Measurements from ENCODE around the gene AQP5.

AQP5 gene

DNA sequence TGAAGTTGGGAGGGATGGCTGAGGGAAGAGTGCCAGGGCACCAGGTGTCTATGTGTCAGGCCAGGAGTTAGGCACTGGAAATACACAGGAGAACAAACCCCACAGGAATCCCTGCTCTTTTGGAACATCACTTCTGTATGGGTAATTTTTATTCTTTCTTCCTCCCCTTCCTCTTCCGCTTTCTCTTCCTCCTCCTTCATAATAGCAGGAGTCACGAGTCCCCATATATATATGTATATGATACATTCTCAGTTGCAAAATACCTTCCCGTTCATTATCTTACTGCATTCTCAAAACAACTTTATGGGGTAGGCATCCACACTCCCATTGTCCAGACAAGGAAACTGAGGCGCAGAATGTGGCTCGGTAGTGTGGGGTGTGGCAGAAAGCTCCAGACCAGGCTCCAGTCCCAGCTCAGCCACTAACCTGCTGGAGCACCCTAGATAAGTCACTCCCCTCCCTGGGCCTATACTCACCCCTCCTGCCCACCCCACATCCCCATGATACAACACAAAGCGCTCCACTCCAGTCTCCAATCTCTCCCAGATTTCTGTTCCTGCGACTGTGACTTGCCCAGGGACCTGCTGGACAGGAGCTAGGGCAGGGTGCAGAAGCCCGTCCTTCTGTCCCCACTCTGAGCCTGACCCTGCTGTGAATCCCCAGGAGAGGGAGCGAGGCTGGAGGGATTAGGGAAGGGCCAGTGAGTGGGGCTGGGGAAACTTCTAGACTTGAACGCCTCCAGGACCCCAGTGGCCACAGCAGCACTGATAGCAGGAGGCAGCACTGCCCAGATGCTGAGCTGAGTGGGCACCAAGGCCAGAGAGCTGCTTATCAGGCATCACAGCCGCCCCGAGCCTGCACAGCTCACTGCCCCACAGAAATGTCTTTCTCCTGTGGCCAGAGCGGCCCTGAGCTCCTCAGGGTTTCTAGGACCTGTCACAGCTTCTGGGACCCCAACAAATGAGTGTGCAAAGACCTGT lies 12.5 kb upstream of the AQP5 start:
- H3K36me3 ChIP-seq (replicated peaks) = no peaks in the 10 kb centered on the region
- H3K27me3 ChIP-seq (replicated peaks) = peaks cover 4% of the 10 kb centered on the region
- no peak overlapping the region for H3K27ac ChIP-seq
- TF ChIP-seq, protein P1, sequence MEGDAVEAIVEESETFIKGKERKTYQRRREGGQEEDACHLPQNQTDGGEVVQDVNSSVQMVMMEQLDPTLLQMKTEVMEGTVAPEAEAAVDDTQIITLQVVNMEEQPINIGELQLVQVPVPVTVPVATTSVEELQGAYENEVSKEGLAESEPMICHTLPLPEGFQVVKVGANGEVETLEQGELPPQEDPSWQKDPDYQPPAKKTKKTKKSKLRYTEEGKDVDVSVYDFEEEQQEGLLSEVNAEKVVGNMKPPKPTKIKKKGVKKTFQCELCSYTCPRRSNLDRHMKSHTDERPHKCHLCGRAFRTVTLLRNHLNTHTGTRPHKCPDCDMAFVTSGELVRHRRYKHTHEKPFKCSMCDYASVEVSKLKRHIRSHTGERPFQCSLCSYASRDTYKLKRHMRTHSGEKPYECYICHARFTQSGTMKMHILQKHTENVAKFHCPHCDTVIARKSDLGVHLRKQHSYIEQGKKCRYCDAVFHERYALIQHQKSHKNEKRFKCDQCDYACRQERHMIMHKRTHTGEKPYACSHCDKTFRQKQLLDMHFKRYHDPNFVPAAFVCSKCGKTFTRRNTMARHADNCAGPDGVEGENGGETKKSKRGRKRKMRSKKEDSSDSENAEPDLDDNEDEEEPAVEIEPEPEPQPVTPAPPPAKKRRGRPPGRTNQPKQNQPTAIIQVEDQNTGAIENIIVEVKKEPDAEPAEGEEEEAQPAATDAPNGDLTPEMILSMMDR (IDR thresholded peaks at IDR 0.05; ENCODE audit: low read depth, low read length, missing control alignments) = no peak
- in situ Hi-C loops (cut with HindIII; ENCODE audit: low pct_ligation_motif_present, low sequenced_read_pairs) = no loop called here
- no peak for DNase-seq
- H3K4me3 ChIP-seq (ENCODE audit: low read depth, low read length) = no peak overlapping the region

DNA sequence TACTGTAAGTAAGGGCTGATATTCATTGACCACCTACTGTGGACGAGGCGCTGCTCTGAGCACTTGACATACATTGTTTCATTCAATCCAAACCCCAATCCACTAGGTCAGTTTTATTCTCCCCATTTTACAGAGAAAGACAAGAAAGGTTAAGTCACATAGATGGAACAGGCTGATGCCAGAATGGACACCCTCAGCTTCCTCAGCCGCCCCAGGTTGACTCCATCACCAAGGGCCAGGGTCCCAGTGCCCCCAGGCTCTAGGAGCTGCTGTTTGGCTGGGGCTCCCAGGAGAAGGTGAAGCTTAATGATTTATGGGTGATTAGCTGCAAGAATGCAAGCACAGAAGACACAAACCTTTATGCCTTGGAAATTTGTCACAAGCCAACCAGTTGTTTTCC lies 11.8 kb upstream of the AQP5 start:
- DNase-seq = no peak
- TF ChIP-seq, protein P1 (IDR thresholded peaks at IDR 0.05; ENCODE audit: low read depth, low read length, missing control alignments) = no peak
- Histone ChIP-seq H3K4me3 (ENCODE audit: low read depth, low read length) (no peak overlapping the region), H3K27ac (no peak overlapping the region), H3K27me3 (replicated peaks) (peaks cover 11% of the 10 kb centered on the region), H3K36me3 (replicated peaks) (no peaks in the 10 kb centered on the region)
- in situ Hi-C loops (cut with HindIII; ENCODE audit: low pct_ligation_motif_present, low sequenced_read_pairs) = loop anchor here (25.0 kb wide), 1 partner anchor 237 kb away; no protein-coding TSS in a partner anchor

DNA sequence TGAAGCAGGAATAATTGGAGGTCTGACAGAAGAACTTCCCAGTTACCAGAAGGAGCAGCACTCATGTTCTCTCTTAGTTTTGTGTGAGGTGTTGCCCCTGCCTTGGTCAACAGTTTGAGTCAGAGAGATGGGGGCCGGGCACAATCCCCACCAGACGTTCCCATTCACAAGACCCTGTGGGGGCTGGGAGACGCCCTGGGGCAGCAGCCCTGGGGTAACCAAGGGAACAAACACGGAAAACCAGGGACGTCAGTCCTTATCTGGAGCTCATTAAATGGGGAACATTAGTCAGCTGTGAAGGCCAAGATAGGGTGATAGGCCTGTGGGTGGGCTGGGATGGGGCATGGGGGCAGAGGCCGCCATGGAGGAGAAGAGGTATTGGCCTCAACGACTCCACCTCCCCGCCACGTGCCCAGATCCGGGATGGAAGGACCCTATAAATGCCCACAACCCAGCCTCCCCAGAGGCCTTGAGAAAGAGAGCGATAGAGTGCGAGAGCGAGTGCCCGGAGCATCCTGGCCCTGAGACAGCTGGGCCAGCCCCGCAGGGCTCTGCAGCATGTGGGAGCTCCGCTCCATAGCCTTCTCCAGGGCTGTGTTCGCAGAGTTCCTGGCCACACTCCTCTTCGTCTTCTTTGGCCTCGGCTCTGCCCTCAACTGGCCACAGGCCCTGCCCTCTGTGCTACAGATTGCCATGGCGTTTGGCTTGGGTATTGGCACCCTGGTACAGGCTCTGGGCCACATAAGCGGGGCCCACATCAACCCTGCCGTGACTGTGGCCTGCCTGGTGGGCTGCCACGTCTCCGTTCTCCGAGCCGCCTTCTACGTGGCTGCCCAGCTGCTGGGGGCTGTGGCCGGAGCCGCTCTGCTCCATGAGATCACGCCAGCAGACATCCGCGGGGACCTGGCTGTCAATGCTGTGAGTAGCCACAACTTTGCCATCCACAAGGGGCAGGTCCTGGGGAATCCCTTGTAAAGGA lies 11.1 kb upstream of the AQP5 start, which contains the start of gene AQP2:
TSS of gene AQP2 (plus strand) at position 465 of the 979 bp plus-strand sequence. CDS start at position 559, 94 bp downstream.
- TF ChIP-seq, protein P1 (IDR thresholded peaks at IDR 0.05; ENCODE audit: low read depth, low read length, missing control alignments) = no peak
- no peak within 1 kb of the TSS for H3K4me3 ChIP-seq (ENCODE audit: low read depth, low read length)
- in situ Hi-C loops (cut with HindIII; ENCODE audit: low pct_ligation_motif_present, low sequenced_read_pairs) = loop anchor here (25.0 kb wide), 1 partner anchor 237 kb away; no protein-coding TSS in a partner anchor
- DNase-seq = no peak
- H3K27ac ChIP-seq = no peak within 1 kb of the TSS
- peaks cover 18% of the 10 kb centered on the region for H3K27me3 ChIP-seq (replicated peaks)
- H3K36me3 ChIP-seq (replicated peaks) = no peaks in the 10 kb centered on the region

DNA sequence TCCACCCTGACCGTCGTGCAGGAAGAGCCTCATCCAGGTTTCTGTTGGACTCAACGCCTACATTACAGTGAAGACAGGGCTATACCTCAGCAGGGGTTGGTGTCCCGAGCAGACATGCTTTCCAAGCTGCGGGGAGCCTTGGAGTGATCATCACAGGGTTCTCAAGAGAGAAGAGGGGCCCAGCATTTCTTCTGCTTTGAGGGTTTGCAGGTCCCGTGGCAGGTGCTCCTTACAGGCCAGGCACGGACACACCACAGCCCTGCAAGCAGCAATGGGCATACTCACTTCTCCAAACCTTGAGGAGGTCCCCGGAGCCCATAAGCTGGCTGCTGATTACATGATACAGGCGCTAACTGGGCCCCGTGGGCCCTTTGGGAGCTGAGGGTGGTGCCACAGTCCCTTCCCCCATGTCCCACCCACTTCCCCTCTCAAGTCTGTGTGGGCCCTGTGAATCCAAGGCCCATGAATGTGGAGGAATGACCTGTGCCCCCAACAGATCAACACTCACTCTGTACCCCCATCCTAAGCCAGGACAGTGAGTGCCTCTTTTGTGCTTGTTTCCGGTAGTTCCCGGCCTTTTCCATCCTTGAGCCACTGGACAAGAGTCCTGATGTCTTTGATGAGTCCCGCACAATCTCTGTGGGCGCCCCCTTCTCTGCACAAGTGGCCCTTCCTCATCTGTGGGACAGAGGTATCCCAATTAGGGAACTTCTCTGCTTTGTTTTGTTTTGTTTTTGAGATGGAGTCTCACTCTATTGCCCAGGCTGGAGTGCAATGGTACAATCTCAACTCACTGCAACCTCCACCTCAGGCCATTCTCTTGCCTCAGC lies 10.0 kb upstream of the AQP5 start:
- in situ Hi-C loops (cut with HindIII; ENCODE audit: low pct_ligation_motif_present, low sequenced_read_pairs) = loop anchor here (25.0 kb wide), 1 partner anchor 236 kb away; no protein-coding TSS in a partner anchor
- H3K27ac ChIP-seq = no peak overlapping the region
- H3K27me3 ChIP-seq (replicated peaks) = peaks cover 29% of the 10 kb centered on the region
- H3K36me3 ChIP-seq (replicated peaks) = no peaks in the 10 kb centered on the region
- TF ChIP-seq, protein P1 (IDR thresholded peaks at IDR 0.05; ENCODE audit: low read depth, low read length, missing control alignments) = no peak
- no peak overlapping the region for H3K4me3 ChIP-seq (ENCODE audit: low read depth, low read length)
- no peak for DNase-seq
